SU-DHL-6 (cell line): Measurements from ENCODE around the gene FJX1.

ENCODE experiments used
- H2AFZ ChIP-seq: fragments of 200-600 bp; sonication (generic); 2 replicates; pipeline ENCODE4 v1.6.1; 2014; ENCODE audit warnings: low read depth, mild to moderate bottlenecking, moderate library complexity, mixed read lengths, antibody characterized with exemption, low read length; ENCODE audit not compliant: severe bottlenecking
- H3F3A ChIP-seq: fragments of 200-600 bp; shearing (Covaris generic); 2 replicates; pipeline ENCODE4 v1.6.0; 2016; ENCODE audit warnings: antibody characterized with exemption, mild to moderate bottlenecking; ENCODE audit not compliant: insufficient read depth
- H3K27ac ChIP-seq: fragments of 200-600 bp; sonication (generic); 2 replicates; pipeline ENCODE4 v1.5.1; 2016; ENCODE audit warnings: low read depth, mild to moderate bottlenecking, low read length, moderate library complexity, mixed read lengths
- H3K27me3 ChIP-seq: fragments of 200-600 bp; sonication (generic), shearing (Covaris generic); 2 replicates; pipeline ENCODE4 v1.6.0; 2014; ENCODE audit warnings: mild to moderate bottlenecking, low read length
- H3K36me3 ChIP-seq: fragments of 200-600 bp; sonication (generic); 2 replicates; pipeline ENCODE4 v1.6.1; 2014; ENCODE audit warnings: mild to moderate bottlenecking, low read length, mixed read lengths
- H3K4me2 ChIP-seq: fragments of 300-600, 200-600 bp; shearing (Covaris generic), sonication (generic); 2 replicates; pipeline ENCODE4 v1.6.0; 2014; ENCODE audit warnings: low read length, low read depth, mild to moderate bottlenecking; ENCODE audit not compliant: poor library complexity, severe bottlenecking
- H3K4me3 ChIP-seq: fragments of 200-600 bp; sonication (generic); 2 replicates; pipeline ENCODE4 v1.5.1; 2014; ENCODE audit warnings: antibody characterized with exemption, low read length, mild to moderate bottlenecking, mixed read lengths; ENCODE audit not compliant: insufficient read depth, poor library complexity, severe bottlenecking
- H3K79me2 ChIP-seq: fragments of 200-600 bp; sonication (generic); 2 replicates; pipeline ENCODE4 v1.6.1; 2014; ENCODE audit warnings: mild to moderate bottlenecking, low read length, moderate library complexity; ENCODE audit not compliant: insufficient read depth
- H3K9ac ChIP-seq: fragments of 200-600 bp; sonication (generic); 2 replicates; pipeline ENCODE4 v1.7.0; 2014; ENCODE audit warnings: mild to moderate bottlenecking, low read length
- H3K9me2 ChIP-seq: fragments of 200-600 bp; sonication (generic); replicated peaks from 2 replicates; pipeline ENCODE4 v1.6.1; 2014; ENCODE audit warnings: low read length; ENCODE audit not compliant: insufficient read depth
- H3K9me3 ChIP-seq: fragments of 200-600 bp; sonication (generic); 2 replicates; pipeline ENCODE4 v1.6.1; 2014; ENCODE audit warnings: low read length, mixed read lengths; ENCODE audit not compliant: insufficient read depth
- H4K20me1 ChIP-seq: fragments of 200-600 bp; sonication (generic); 2 replicates; pipeline ENCODE4 v1.6.1; 2014; ENCODE audit warnings: low read depth, mild to moderate bottlenecking, antibody characterized with exemption, low read length, moderate library complexity, mixed read lengths
- CTCF ChIP-seq: fragments of 200-600 bp; sonication (generic); IDR thresholded peaks from one replicate; pipeline ENCODE4 v1.5.1; 2017; ENCODE audit warnings: antibody characterized with exemption, mild to moderate bottlenecking, low read length, moderate library complexity; ENCODE audit not compliant: insufficient read depth, poor library complexity, severe bottlenecking
- EZH2phosphoT487 ChIP-seq: fragments of 200-600 bp; sonication (generic), shearing (Covaris generic); conservative IDR thresholded peaks from 2 replicates; pipeline ENCODE4 v1.6.1; 2018; ENCODE audit warnings: mild to moderate bottlenecking, antibody characterized with exemption, low read length, moderate library complexity, mixed read lengths

FJX1 gene

DNA sequence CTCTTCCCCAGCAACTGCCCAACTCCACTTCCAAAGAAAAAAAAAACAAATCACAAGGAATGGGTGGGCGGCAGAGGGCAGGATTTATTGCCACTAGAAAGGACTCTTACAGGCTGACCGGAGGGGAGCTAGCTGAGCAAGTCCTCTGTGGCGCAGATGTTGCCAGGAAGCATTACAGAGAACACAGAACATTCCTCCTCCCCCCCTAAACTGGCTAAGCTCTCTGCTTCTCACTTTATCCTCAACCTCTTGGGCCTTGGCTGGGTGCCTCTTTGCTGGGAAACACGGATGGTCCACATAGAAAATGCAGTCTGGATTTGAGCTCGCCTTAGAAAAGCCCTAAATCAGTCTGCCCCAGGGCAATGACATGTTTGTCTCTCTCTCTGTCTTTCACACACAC lies 12.6 kb upstream of the FJX1 start:
- Histone ChIP-seq H3K36me3 (no peaks in the 10 kb centered on the region), H3K79me2 (no peaks in the 10 kb centered on the region), H4K20me1 (no peaks in the 10 kb centered on the region), H3K9me2 (no peaks in the 10 kb centered on the region), H3F3A (no peaks in the 10 kb centered on the region), H3K9ac (no peak overlapping the region), H3K9me3 (no peaks in the 10 kb centered on the region), H3K4me2 (no peak overlapping the region), H2AFZ (no peak overlapping the region), H3K27me3 (no peaks in the 10 kb centered on the region), H3K4me3 (no peak overlapping the region), H3K27ac (no peak overlapping the region)
- no peak for TF ChIP-seq EZH2phosphoT487
- no peak for TF ChIP-seq CTCF

DNA sequence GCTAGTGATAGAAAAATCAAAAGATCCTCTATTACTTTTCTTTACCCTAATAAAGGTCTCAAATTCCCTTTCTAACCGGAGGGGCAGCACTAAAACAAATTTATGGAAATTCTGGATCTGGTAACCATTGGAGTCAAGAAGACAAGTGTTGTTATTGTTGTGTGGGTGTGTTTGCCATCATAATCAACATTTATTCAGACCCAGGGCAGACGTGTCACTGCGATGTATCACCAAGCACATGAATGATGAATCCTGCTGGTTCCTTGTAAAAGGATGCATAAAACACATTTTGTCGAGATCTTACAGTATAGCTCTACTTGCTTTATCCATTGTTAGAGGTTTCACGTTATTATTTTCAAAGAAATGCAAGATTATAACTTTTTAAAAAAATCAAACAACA lies 12.1 kb upstream of the FJX1 start:
- no peaks in the 10 kb centered on the region for H3K27me3 ChIP-seq
- TF ChIP-seq EZH2phosphoT487 (no peak), CTCF (no peak)
- H3K9ac ChIP-seq, result no peak overlapping the region
- no peak overlapping the region for H3K4me3 ChIP-seq
- no peak overlapping the region for H3K27ac ChIP-seq
- H3K4me2 ChIP-seq, result no peak overlapping the region
- no peaks in the 10 kb centered on the region for H3K9me3 ChIP-seq
- no peaks in the 10 kb centered on the region for H3K79me2 ChIP-seq
- no peaks in the 10 kb centered on the region for H3K36me3 ChIP-seq
- H2AFZ ChIP-seq, result no peak overlapping the region
- H3F3A ChIP-seq, result no peaks in the 10 kb centered on the region
- no peaks in the 10 kb centered on the region for H3K9me2 ChIP-seq
- no peaks in the 10 kb centered on the region for H4K20me1 ChIP-seq

DNA sequence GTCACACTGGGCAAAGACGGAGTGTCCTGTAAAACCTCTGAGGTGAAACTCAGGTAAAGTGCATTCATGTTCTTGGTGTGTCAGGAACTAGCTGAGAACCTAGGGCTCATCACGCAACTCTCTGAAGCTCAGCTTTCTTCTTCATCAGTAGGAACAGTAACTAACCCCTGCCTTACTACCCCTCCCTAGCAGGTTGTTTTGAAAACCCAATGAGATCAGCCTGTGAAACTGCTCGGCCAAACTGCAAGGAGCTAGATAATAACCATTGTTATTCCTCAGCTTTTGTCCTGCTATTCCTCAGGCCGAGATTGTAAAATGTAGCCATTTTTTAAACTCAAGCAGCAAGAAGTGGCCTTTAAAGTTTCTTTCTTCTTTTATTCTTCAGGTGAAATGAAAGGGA lies 9.8 kb upstream of the FJX1 start:
- no peak overlapping the region for H3K4me2 ChIP-seq
- H3K27me3 ChIP-seq, result no peaks in the 10 kb centered on the region
- no peak overlapping the region for H2AFZ ChIP-seq
- H3K9ac ChIP-seq, result no peak overlapping the region
- no peaks in the 10 kb centered on the region for H3K9me3 ChIP-seq
- H3K79me2 ChIP-seq, result no peaks in the 10 kb centered on the region
- no peaks in the 10 kb centered on the region for H3K9me2 ChIP-seq
- no peak overlapping the region for H3K27ac ChIP-seq
- H3K4me3 ChIP-seq, result no peak overlapping the region
- H3K36me3 ChIP-seq, result no peaks in the 10 kb centered on the region
- TF ChIP-seq CTCF, result no peak
- TF ChIP-seq EZH2phosphoT487, result no peak
- H4K20me1 ChIP-seq, result no peaks in the 10 kb centered on the region
- H3F3A ChIP-seq, result no peaks in the 10 kb centered on the region

DNA sequence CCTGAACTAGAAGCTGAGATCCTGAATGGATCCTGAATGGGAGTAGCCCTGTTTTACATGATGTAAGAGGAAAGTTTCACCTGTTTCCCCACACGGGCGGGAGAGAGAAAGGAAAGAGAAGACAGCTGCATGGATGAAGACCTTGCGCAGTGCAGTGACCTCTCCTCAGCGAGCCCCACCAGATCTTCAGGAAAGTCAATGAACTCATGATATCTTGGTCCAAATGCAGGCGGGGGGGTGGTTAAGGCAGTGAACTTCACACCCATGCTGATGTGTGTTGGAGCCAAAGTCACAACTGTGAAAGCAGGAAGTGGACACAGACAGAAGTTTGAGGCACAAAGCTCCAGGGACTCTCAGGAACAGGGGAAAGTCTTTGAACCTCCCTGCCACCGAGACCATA lies 8.6 kb upstream of the FJX1 start:
- H4K20me1 ChIP-seq, result no peaks in the 10 kb centered on the region
- no peaks in the 10 kb centered on the region for H3K9me3 ChIP-seq
- H2AFZ ChIP-seq, result no peak overlapping the region
- no peak overlapping the region for H3K4me2 ChIP-seq
- no peak overlapping the region for H3K27ac ChIP-seq
- no peak overlapping the region for H3K4me3 ChIP-seq
- H3K36me3 ChIP-seq, result no peaks in the 10 kb centered on the region
- TF ChIP-seq EZH2phosphoT487, result no peak
- TF ChIP-seq CTCF, result no peak
- H3K9ac ChIP-seq, result no peak overlapping the region
- no peaks in the 10 kb centered on the region for H3K27me3 ChIP-seq
- no peaks in the 10 kb centered on the region for H3K79me2 ChIP-seq
- H3K9me2 ChIP-seq, result no peaks in the 10 kb centered on the region
- no peaks in the 10 kb centered on the region for H3F3A ChIP-seq
